K562 (cell line): ENCODE data around the gene RTF1.

Experiments
- ATF3 ChIP-seq, 2 experiments: fragments of 450-650 bp in 1 of 2; sonication (generic) in 1 of 2; formaldehyde crosslinking in 1 of 2; IDR thresholded peaks in 1 of 2; conservative IDR thresholded peaks in 1 of 2; 2 replicates each; pipeline versions ENCODE4 v1.6.1 to v1.8.1; 2016 to 2023; ENCODE audit warnings: mild to moderate bottlenecking in 2 of 2, moderate library complexity in 2 of 2, inconsistent platforms in 1 of 2, missing genetic modification reagents in 1 of 2
- CTCF ChIP-seq, 3 experiments: IDR thresholded peaks in 2 of 3; conservative IDR thresholded peaks in 1 of 3; 2 replicates each; pipeline ENCODE4 v1.5.1; 2011 to 2012; ENCODE audit warnings: low read length in 3 of 3, mild to moderate bottlenecking in 3 of 3, control low read depth in 2 of 3, improper control_type of control experiment in 1 of 3, inconsistent platforms in 1 of 3, low read depth in 1 of 3, mixed read lengths in 1 of 3, moderate library complexity in 1 of 3; ENCODE audit not compliant: insufficient read depth in 2 of 3
- EP300 ChIP-seq: IDR thresholded peaks from 2 replicates; pipeline ENCODE4 v1.6.1; 2012; ENCODE audit warnings: low read length, improper control_type of control experiment
- EZH2 ChIP-seq: IDR thresholded peaks from 2 replicates; pipeline ENCODE4 v1.6.1; 2012; ENCODE audit warnings: low read depth, mild to moderate bottlenecking, inconsistent platforms, low read length, borderline replicate concordance
- GABPB1 ChIP-seq: sonication (generic); formaldehyde crosslinking; IDR thresholded peaks from 2 replicates; pipeline ENCODE4 v1.8.0; 2022; ENCODE audit warnings: mild to moderate bottlenecking, missing genetic modification reagents
- HIVEP1 ChIP-seq: fragments of 250-450 bp; sonication (Bioruptor Pico); IDR thresholded peaks from 2 replicates; pipeline ENCODE4 v1.4.0; 2020; ENCODE audit warnings: mild to moderate bottlenecking
- IRF1 ChIP-seq: sonication (generic); formaldehyde crosslinking; IDR thresholded peaks from 2 replicates; pipeline ENCODE4 v1.8.0; 2022; ENCODE audit warnings: missing genetic modification reagents, mild to moderate bottlenecking, borderline replicate concordance
- POLR2A ChIP-seq: fragments of 450-650 bp; conservative IDR thresholded peaks from 2 replicates; pipeline ENCODE4 v1.6.1; 2016
- POLR2AphosphoS5 ChIP-seq: IDR thresholded peaks from 2 replicates; pipeline ENCODE4 v1.6.1; 2011; ENCODE audit warnings: mild to moderate bottlenecking, low read depth, low read length, moderate library complexity; ENCODE audit not compliant: control insufficient read depth, insufficient read depth
- ZNF311 ChIP-seq: fragments of 250-450 bp; sonication (Bioruptor Pico); IDR thresholded peaks from 2 replicates; pipeline ENCODE4 v1.4.0; 2020; ENCODE audit warnings: mild to moderate bottlenecking, moderate library complexity

- TF ChIP-seq EP300 (no peak), ATF3 (IDR thresholded peaks at IDR 0.05) (no peak), ATF3 (CRISPR knock-in tag; conservative IDR thresholded peaks at IDR 0.05) (no peak), POLR2AphosphoS5 (no peak), EZH2 (no peak), CTCF (IDR thresholded peaks at IDR 0.05 in 2 of 3, conservative IDR thresholded peaks at IDR 0.05 in 1 of 3; ENCODE audit: insufficient read depth in 2 of 3, low read depth in 1 of 3, low read length in 3 of 3) (no peak), ZNF311 (CRISPR knock-in tag) (no peak), IRF1 (no peak), GABPB1 (CRISPR knock-in tag) (no peak), HIVEP1 (no peak), POLR2A (no peak)
Observed at GRCh38 chr15:41437448-41437847, 20.6 kb downstream of the RTF1 start.
